CD4-positive, alpha-beta T cell treated with Interleukin-4 for 4 hours (primary cell): ENCODE measurements around the gene MCM10.
"Not testable (repeated sequence)": the region's sequence is repeated elsewhere in the genome, so short reads cannot be mapped to it uniquely, and the experiment has no call there.

Experiments
- DNase-seq: peaks from one replicate; pipeline ENCODE4 v3.0.0-alpha.2; 2020

The MCM10 gene

GRCh38 chr10:13222566-13222965 is 61.2 kb downstream of the MCM10 start:
- no peak for DNase-seq

GRCh38 chr10:13223241-13223640 is 61.9 kb downstream of the MCM10 start:
- no peak for DNase-seq

GRCh38 chr10:13224210-13224995 is 63.0 kb downstream of the MCM10 start:
- DNase-seq = no peak

DNA sequence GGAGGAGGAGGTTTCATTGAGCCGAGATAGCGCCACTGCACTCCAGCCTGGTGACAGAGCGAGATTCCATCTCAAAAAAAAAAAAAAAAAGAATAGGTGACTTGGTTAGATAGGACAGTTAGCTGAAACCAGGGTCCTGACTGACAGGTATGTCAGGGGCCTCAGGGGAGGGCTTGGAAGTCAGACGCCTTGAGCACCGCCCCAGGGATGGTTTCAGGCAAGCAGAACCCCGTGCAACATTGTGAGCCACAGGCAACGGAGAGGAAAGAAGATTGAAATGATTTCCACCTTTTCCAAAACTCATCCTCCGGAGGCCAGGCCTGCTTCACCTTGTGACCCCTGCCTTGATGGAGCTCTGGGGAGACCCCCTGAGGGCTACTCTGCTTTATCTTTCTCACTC is 64.2 kb downstream of the MCM10 start:
- no peak for DNase-seq

GRCh38 chr10:13227031-13227430 is 65.7 kb downstream of the MCM10 start:
- no peak for DNase-seq

DNA sequence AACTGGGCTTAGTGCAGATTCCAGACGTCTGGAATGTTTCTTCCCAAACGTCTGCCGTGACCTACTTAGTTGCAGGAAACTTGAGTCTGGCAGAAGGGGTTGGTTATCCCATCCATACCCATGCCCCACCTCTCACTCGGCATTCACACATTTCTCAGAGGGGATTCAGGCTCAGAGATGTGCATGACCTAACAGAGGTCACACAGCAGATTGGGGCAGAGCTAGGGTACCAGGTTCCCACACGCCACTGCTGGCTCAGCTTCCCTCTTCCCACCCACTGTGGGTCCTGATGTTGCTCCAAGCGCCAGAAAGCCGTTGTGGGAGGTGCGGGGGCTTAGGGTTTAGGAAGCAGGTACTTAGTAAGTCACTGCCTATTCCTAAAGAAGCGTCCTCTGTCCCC is 69.8 kb downstream of the MCM10 start:
- no peak for DNase-seq

DNA sequence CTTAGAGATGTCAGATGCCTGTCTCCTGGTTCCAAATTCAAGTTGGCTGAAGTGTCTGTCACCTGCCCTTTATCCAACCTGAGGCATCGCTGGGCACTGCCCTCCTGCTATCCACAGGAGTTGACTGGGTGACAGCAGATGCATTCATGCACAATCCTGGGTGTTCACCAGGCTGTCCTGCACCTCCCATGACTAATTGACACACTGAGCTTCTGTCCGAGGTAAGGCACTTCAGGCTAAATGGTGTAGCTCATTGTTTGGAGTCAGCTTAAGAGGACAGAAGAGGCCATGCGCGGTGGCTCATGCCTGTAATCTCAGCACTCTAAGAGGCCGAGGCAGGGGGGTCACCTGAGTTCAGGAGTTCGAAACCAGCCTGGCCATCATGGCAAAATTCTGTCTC is 70.5 kb downstream of the MCM10 start:
- no peak for DNase-seq

DNA sequence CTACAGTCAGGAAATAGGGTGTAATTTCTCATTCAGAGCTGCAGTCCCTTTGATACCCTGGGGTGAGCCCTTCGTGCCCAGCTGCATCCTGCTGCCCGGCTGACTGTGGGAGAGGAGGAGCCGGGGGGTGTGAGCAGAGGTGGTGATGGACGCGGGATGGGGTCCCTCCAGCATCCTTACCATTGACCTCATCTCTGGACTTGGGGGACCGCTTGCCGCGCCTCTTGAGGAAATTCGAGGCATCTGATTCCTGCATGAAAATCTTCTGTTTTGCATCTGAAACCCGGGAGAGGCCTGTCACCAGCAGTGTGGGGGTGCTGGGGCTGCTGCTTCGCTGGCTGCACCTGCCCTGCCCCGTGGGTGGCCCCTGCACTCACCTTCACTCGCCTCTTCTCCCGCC is 72.0 kb downstream of the MCM10 start:
- no peak for DNase-seq

- DNase-seq = no peak
Observed at GRCh38 chr10:13234172-13234571, 72.8 kb downstream of the MCM10 start, which contains the start of gene UCMA. Gene UCMA, minus strand, starts transcription at chr10:13234374. Its CDS starts 116 bp downstream, at chr10:13234258.

- not testable (repeated sequence) for DNase-seq
Observed at GRCh38 chr10:13234736-13235135, 73.4 kb downstream of the MCM10 start.

DNA sequence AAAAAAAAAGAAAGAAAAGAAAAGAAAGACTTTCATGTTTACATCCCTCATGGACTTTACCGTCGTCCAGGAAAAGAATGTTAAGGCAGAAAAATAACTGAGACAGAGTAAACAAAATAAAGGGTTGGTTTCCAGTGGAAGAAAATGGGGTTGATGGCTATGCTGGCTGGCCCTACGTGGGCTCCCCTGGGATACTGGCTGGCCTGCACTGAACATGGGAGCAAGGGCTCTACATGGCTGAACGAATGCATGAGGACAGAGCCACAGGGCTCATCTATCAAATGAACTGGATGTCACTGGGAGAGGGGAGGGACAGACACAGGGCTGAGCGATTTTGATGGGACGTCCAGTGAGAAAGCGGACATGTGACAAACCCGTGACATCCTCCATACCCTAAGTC is 75.3 kb downstream of the MCM10 start:
- DNase-seq = no peak

GRCh38 chr10:13238271-13239077 is 77.1 kb downstream of the MCM10 start:
- DNase-seq = no peak

DNA sequence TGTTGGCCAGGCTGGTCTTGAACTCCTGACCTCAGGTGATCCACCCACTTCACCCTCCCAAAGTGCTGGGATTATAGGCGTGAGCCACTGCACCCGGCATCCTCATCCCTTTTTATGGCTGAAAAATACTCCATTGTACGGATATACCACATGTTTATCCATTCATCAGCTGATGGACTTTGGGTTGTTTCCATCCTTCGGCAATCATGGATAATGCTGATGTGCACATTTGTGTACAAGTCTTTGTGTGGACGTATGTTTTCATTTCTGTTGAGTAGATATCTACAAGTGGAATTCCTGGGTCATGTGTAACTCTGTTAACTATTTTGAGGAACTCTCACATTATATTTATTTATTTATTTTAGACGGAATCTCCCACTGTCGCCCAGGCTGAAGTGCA is 78.6 kb downstream of the MCM10 start:
- DNase-seq = no peak

DNA sequence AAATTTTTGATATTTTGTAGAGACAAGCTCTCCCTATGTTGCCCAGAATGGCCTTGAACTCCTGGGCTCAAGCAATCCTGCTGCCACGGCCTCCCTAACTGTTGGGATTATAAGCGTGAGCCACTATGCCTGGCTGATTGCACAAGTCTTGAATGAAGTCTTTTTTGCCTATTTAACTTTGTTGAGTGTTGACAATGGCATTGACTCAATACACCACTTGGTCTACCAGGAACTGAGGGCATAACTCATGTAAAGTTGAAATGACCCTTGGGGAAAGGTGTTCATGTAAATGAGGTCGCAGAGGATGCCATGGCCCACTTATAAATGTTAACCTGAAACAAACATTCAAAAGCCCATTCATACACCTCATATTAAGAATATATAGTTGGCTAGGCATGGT is 80.3 kb downstream of the MCM10 start:
- no peak for DNase-seq

DNA sequence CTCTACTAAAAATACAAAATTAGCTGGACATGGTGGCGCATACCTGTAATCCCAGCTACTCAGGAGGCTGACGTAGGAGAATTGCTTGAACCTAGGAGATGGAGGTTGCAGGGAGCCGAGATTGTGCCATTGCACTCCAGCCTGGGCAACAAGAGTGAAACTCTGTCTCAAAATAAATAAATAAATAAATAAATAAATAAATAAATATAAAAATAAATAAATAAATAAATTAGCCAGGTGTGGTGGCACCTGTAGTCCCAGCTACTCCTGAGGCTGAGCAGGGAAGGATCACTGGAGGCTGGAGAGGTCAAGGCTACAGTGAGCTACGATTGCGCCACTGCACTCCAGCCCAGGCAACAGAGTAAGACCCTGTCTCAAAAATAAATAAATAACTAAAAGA is 80.9 kb downstream of the MCM10 start:
- DNase-seq = not testable (repeated sequence)

GRCh38 chr10:13247246-13247645 is 85.9 kb downstream of the MCM10 start:
- no peak for DNase-seq

- no peak for DNase-seq
Observed at GRCh38 chr10:13247784-13248183, 86.4 kb downstream of the MCM10 start.

- DNase-seq = no peak
Observed at GRCh38 chr10:13253726-13254125, 92.4 kb downstream of the MCM10 start.

DNA sequence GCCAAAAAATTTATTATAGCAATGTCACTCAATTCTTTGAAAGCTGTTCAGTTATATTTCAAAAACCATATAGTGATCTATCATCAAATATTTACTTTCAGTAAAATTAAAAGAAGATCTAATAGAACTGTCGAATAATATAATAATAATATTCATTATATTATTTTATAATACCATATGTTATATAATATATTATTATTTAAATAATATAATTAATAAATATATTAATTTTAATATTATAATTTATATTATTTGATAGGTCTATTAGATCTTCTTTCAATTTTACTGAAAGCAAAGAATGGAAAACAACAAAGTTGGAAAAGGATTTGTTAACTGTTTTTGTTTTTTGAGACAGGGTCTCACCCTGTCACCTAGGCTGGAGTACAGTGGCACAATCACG is 95.3 kb downstream of the MCM10 start:
- no peak for DNase-seq

DNA sequence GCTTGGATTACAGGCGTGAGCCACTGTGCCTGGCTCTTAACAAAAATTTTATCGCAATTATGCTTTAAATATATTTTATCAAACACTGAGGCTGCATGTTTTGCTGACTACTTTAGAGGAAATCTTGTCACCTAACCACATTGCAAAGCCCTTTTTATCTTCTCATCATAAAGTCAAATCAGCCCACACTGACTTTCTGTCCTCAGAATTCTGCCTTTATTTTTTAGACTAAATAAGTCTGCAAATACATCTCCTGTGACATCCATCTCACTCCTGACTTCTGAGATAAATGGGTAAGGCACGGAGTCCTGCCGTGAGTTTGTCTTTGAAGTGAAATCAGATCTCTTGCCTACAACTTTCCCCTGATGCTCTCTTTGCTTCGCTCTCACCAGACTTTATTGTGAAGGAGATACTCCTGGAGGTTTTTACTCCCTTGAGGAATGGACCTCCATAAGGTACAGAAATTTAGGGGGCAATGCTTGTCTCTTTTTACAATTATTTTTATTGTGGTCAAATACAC is 96.3 kb downstream of the MCM10 start:
- no peak for DNase-seq
